KMS-11 (cell line): ENCODE measurements around the gene CAST.

Source experiments
- H2AFZ ChIP-seq: fragments of 200-600 bp; sonication (generic); 2 replicates; pipeline ENCODE4 v1.6.1; 2016; ENCODE audit warnings: antibody characterized with exemption, mixed run types, low read depth
- H3K27ac ChIP-seq: fragments of 200-600 bp; sonication (generic); 2 replicates; pipeline ENCODE4 v1.6.1; 2016; ENCODE audit warnings: mild to moderate bottlenecking, mixed run types
- H3K27me3 ChIP-seq: fragments of 200-600 bp; sonication (generic); 2 replicates; pipeline ENCODE4 v1.6.1; 2017; ENCODE audit warnings: mild to moderate bottlenecking, low read depth, mixed run types, moderate library complexity; ENCODE audit not compliant: insufficient read depth
- H3K36me3 ChIP-seq: fragments of 200-600 bp; sonication (generic); 2 replicates; pipeline ENCODE4 v1.6.1; 2017; ENCODE audit warnings: mild to moderate bottlenecking, mixed run types; ENCODE audit not compliant: insufficient read depth
- H3K4me1 ChIP-seq: fragments of 200-600 bp; sonication (generic); 2 replicates; pipeline ENCODE4 v1.6.1; 2016; ENCODE audit warnings: mild to moderate bottlenecking, low read depth, mixed run types; ENCODE audit not compliant: poor library complexity, severe bottlenecking
- H3K4me2 ChIP-seq: fragments of 200-600 bp; sonication (generic); 2 replicates; pipeline ENCODE4 v1.7.0; 2016; ENCODE audit warnings: mild to moderate bottlenecking, mixed run types
- H3K4me3 ChIP-seq: fragments of 200-600 bp; sonication (generic); IDR thresholded peaks from 2 replicates; pipeline ENCODE4 v1.6.1; 2017; ENCODE audit warnings: low read depth, low read length, mixed read lengths; ENCODE audit not compliant: insufficient read depth
- H3K79me2 ChIP-seq: fragments of 200-600 bp; sonication (generic); 2 replicates; pipeline ENCODE4 v1.6.1; 2016; ENCODE audit warnings: low read depth, mixed run types; ENCODE audit not compliant: insufficient read depth
- H3K9ac ChIP-seq: fragments of 200-600 bp; sonication (generic); 2 replicates; pipeline ENCODE4 v1.6.1; 2016; ENCODE audit warnings: mild to moderate bottlenecking, mixed run types
- H4K20me1 ChIP-seq: fragments of 200-600 bp; sonication (generic); 2 replicates; pipeline ENCODE4 v1.6.1; 2016; ENCODE audit warnings: mild to moderate bottlenecking, mixed run types; ENCODE audit not compliant: insufficient read depth
- CTCF ChIP-seq: fragments of 200-600 bp; sonication (generic); conservative IDR thresholded peaks from 2 replicates; pipeline ENCODE4 v1.6.1; 2017; ENCODE audit warnings: low read depth, mild to moderate bottlenecking, antibody characterized with exemption, low read length, moderate library complexity, mixed read lengths

The CAST gene

GRCh38 chr5:96664669-96665068 lies 2.5 kb downstream of the CAST start:
- H3K27ac ChIP-seq, result no peak overlapping the region
- no peaks in the 10 kb centered on the region for H3K27me3 ChIP-seq
- no peak overlapping the region for H3K9ac ChIP-seq
- no peaks in the 10 kb centered on the region; the same call in 1 of the 2 replicates for H4K20me1 ChIP-seq
- H3K4me1 ChIP-seq, result peaks cover 36% of the 10 kb centered on the region
- H3K79me2 ChIP-seq, result peaks cover 41% of the 10 kb centered on the region
- no peak overlapping the region for H3K4me3 ChIP-seq
- no peak overlapping the region for H2AFZ ChIP-seq
- H3K4me2 ChIP-seq, result no peak overlapping the region
- TF ChIP-seq CTCF, result no peak
- no peaks in the 10 kb centered on the region for H3K36me3 ChIP-seq

DNA sequence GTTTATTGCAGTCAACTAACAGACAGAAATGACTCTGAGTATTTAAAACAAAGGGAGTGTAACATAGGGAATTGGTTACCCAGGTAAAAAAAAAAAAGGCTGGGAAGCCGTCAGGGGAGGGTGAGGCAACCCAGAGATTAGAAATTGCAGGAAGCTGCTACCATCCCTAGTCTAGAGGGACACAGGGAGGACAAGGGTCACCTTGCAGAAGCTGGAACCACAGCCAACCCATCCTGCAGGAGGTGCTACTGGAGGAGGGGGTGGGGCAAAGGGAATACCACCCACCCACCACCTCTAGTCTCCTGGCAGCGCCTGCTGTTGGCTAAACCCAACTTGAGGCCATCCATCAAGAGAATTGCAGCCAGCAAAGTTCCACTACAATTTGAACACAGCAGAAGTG lies 6.5 kb downstream of the CAST start:
- Histone ChIP-seq H3K9ac (no peak overlapping the region), H4K20me1 (no peaks in the 10 kb centered on the region), H3K79me2 (peaks cover 53% of the 10 kb centered on the region), H3K4me3 (no peak overlapping the region), H3K27me3 (no peaks in the 10 kb centered on the region), H3K4me2 (no peak overlapping the region), H3K36me3 (no peaks in the 10 kb centered on the region), H3K4me1 (peaks cover 16% of the 10 kb centered on the region), H3K27ac (no peak overlapping the region), H2AFZ (no peak overlapping the region)
- no peak for TF ChIP-seq CTCF

GRCh38 chr5:96669909-96670308 lies 7.7 kb downstream of the CAST start:
- TF ChIP-seq CTCF, result no peak
- Histone ChIP-seq H2AFZ (no peak overlapping the region), H3K4me3 (no peak overlapping the region), H3K4me1 (peaks cover 7% of the 10 kb centered on the region), H3K36me3 (no peaks in the 10 kb centered on the region), H3K27me3 (no peaks in the 10 kb centered on the region), H4K20me1 (no peaks in the 10 kb centered on the region), H3K4me2 (no peak overlapping the region), H3K79me2 (peaks cover 45% of the 10 kb centered on the region; the same call in 1 of the 2 replicates), H3K27ac (no peak overlapping the region), H3K9ac (no peak overlapping the region)

DNA sequence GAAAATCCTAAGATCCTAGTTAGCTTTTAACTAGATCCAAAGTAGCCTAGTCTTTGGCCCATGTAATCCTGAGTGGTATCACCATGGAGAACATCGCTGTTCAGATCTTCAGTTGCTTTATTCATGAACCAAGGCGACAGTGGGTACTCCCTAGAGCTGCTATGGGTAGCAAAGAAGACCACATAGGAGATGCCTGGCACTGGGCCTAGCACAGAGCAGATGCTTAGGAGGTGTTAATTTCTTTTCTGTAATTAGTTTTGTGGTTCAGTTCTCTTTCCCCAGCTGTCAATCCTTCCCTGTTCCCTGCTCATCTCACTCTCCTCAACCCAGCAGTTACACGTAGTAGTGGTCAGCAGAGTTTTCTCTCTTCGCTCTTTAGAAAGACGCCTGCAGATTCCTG lies 9.3 kb downstream of the CAST start:
- no peak overlapping the region for H3K4me2 ChIP-seq
- H2AFZ ChIP-seq, result no peak overlapping the region
- no peaks in the 10 kb centered on the region for H4K20me1 ChIP-seq
- no peak overlapping the region for H3K27ac ChIP-seq
- peaks cover 17% of the 10 kb centered on the region for H3K4me1 ChIP-seq
- no peak for TF ChIP-seq CTCF
- no peaks in the 10 kb centered on the region for H3K36me3 ChIP-seq
- peaks cover 31% of the 10 kb centered on the region; the same call in 1 of the 2 replicates for H3K79me2 ChIP-seq
- no peak overlapping the region for H3K9ac ChIP-seq
- no peaks in the 10 kb centered on the region for H3K27me3 ChIP-seq
- no peak overlapping the region for H3K4me3 ChIP-seq

- Histone ChIP-seq H3K27me3 (no peaks in the 10 kb centered on the region), H2AFZ (no peak overlapping the region), H3K9ac (no peak overlapping the region), H3K27ac (no peak overlapping the region), H3K4me2 (no peak overlapping the region), H3K36me3 (no peaks in the 10 kb centered on the region), H3K4me3 (no peak overlapping the region), H3K79me2 (peaks cover 26% of the 10 kb centered on the region; the same call in 1 of the 2 replicates), H4K20me1 (no peaks in the 10 kb centered on the region), H3K4me1 (peaks cover 31% of the 10 kb centered on the region)
- no peak for TF ChIP-seq CTCF
Observed at GRCh38 chr5:96673127-96673526, 11.0 kb downstream of the CAST start.
